Hepatocyte (in vitro differentiated cells): ENCODE data around the gene ATG10. TPM values are rescaled to one million over a fixed set of nuclear protein-coding genes. Genes with fewer than 3 reads are reported as not detected.

Source experiments
- DNase-seq: peaks from one replicate; pipeline ENCODE4 v3.0.0-alpha.2; 2016; ENCODE audit warnings: low spot score
- H2AFZ ChIP-seq: fragments of 200-600 bp; sonication (generic); 2 replicates; pipeline ENCODE4 v1.6.0; 2016; ENCODE audit warnings: antibody characterized with exemption, mild to moderate bottlenecking
- H3K27ac ChIP-seq: fragments of 200-600 bp; sonication (generic); 2 replicates; pipeline ENCODE4 v1.5.1; 2016; ENCODE audit warnings: mild to moderate bottlenecking
- H3K27me3 ChIP-seq: fragments of 200-600 bp; sonication (generic); 2 replicates; pipeline ENCODE4 v1.6.1; 2016
- H3K36me3 ChIP-seq: fragments of 200-600 bp; sonication (generic); replicated peaks from 2 replicates; pipeline ENCODE4 v1.5.1; 2016; ENCODE audit warnings: low read depth; ENCODE audit not compliant: insufficient read depth
- H3K4me1 ChIP-seq: fragments of 200-600 bp; sonication (generic); 2 replicates; pipeline ENCODE4 v1.5.1; 2016; ENCODE audit warnings: mild to moderate bottlenecking, moderate library complexity; ENCODE audit not compliant: insufficient read depth
- H3K4me2 ChIP-seq: fragments of 200-600 bp; sonication (generic); 2 replicates; pipeline ENCODE4 v1.6.0; 2016
- H3K4me3 ChIP-seq: fragments of 200-600 bp; sonication (generic); 2 replicates; pipeline ENCODE4 v1.5.1; 2016; ENCODE audit warnings: mild to moderate bottlenecking
- H3K79me2 ChIP-seq: fragments of 200-600 bp; sonication (generic); 2 replicates; pipeline ENCODE4 v1.6.0; 2017; ENCODE audit warnings: mild to moderate bottlenecking
- H3K9me2 ChIP-seq: fragments of 200-600 bp; sonication (generic); replicated peaks from 2 replicates; pipeline ENCODE4 v1.6.0; 2017; ENCODE audit warnings: mild to moderate bottlenecking; ENCODE audit not compliant: insufficient read depth
- H3K9me3 ChIP-seq: fragments of 200-600 bp; sonication (generic); 2 replicates; pipeline ENCODE4 v1.5.1; 2016; ENCODE audit warnings: low read depth, mild to moderate bottlenecking
- H4K20me1 ChIP-seq: fragments of 200-600 bp; sonication (generic); 2 replicates; pipeline ENCODE4 v1.6.0; 2016; ENCODE audit warnings: mild to moderate bottlenecking; ENCODE audit not compliant: insufficient read depth, poor library complexity, severe bottlenecking
- CTCF ChIP-seq: fragments of 200-600 bp; sonication (generic); IDR thresholded peaks from 2 replicates; pipeline ENCODE4 v1.5.1; 2016; ENCODE audit warnings: antibody characterized with exemption, mild to moderate bottlenecking; ENCODE audit not compliant: poor library complexity
- EZH2 ChIP-seq: fragments of 200-600 bp; sonication (generic); IDR thresholded peaks from 2 replicates; pipeline ENCODE4 v1.6.1; 2016; ENCODE audit warnings: antibody characterized with exemption, mild to moderate bottlenecking, borderline replicate concordance
- EZH2phosphoT487 ChIP-seq: fragments of 200-600 bp; sonication (generic); IDR thresholded peaks from one replicate; pipeline ENCODE4 v1.6.1; 2018; ENCODE audit warnings: antibody characterized with exemption, mild to moderate bottlenecking, low read depth, moderate library complexity; ENCODE audit not compliant: unreplicated experiment, severe bottlenecking
- WGBS: methylation state at CpG from one replicate; pipeline ENCODE4 v1.1.6; 2016; ENCODE audit warnings: low lambda C conversion rate; ENCODE audit errors: missing lambda C conversion rate; 5-methylcytosine and 5-hydroxymethylcytosine counted together
- polyA plus RNA-seq: library from polyadenylated mRNA; unstranded; fragments of >200 nt; fragmentation: Nextera tagmentation; extraction: Ambion mirVana; gene quantifications from 2 replicates; pipeline ENCODE4 v1.2.1, GENCODE V29; 2016
- total RNA-seq: library from RNA; depleted of rRNA; stranded (reverse); fragments of >200 nt; gene quantifications from 2 replicates; pipeline ENCODE4 v1.2.3, GENCODE V29; 2014

Gene ATG10
- 8.9 and 11.8 TPM in 2 replicates for total RNA-seq
- polyA plus RNA-seq, result 12.6 and 13.0 TPM in 2 replicates

GRCh38 chr5:81971712-81972491 lies at the start of gene ATG10:
ATG10 (plus strand) TSS chr5:81972023; CDS start chr5:81987571, 15,548 bp downstream.
- 0% methylated on average over 30 of the region's 77 CpGs for WGBS
- H3K4me2 ChIP-seq, result peak within 1 kb of the TSS; percentile 83
- peak; percentile 98 for DNase-seq
- peaks cover 8% of the 10 kb centered on the region for H3K4me1 ChIP-seq
- peaks cover 9% of the 10 kb centered on the region for H3K79me2 ChIP-seq
- H3K9me3 ChIP-seq, result no peaks in the 10 kb centered on the region
- TF ChIP-seq EZH2phosphoT487, result no peak
- TF ChIP-seq EZH2, result no peak
- TF ChIP-seq CTCF, result no peak
- H4K20me1 ChIP-seq, result no peaks in the 10 kb centered on the region
- peak within 1 kb of the TSS; percentile 54 for H3K4me3 ChIP-seq
- H2AFZ ChIP-seq, result peak within 1 kb of the TSS; percentile 75
- no peaks in the 10 kb centered on the region for H3K9me2 ChIP-seq
- H3K27ac ChIP-seq, result peak within 1 kb of the TSS; percentile 95
- H3K27me3 ChIP-seq, result no peaks in the 10 kb centered on the region
- H3K36me3 ChIP-seq, result no peaks in the 10 kb centered on the region

GRCh38 chr5:81922854-81923279 lies 49.0 kb upstream of the ATG10 start:
- Histone ChIP-seq H3K27ac (no peak overlapping the region), H3K9me2 (no peaks in the 10 kb centered on the region), H4K20me1 (no peaks in the 10 kb centered on the region), H3K79me2 (no peaks in the 10 kb centered on the region), H2AFZ (no peak overlapping the region), H3K9me3 (no peaks in the 10 kb centered on the region), H3K4me3 (no peak overlapping the region), H3K36me3 (no peaks in the 10 kb centered on the region), H3K27me3 (no peaks in the 10 kb centered on the region), H3K4me1 (no peaks in the 10 kb centered on the region), H3K4me2 (no peak overlapping the region)
- DNase-seq, result no peak
- WGBS, result 83% methylated on average over 4 of the region's 4 CpGs
- TF ChIP-seq CTCF (no peak), EZH2phosphoT487 (no peak), EZH2 (no peak)

- Histone ChIP-seq H3K27me3 (no peaks in the 10 kb centered on the region), H3K4me1 (no peaks in the 10 kb centered on the region), H3K36me3 (no peaks in the 10 kb centered on the region), H3K4me3 (no peak overlapping the region), H3K79me2 (no peaks in the 10 kb centered on the region), H3K9me3 (no peaks in the 10 kb centered on the region), H3K4me2 (no peak overlapping the region), H3K9me2 (no peaks in the 10 kb centered on the region), H3K27ac (no peak overlapping the region), H4K20me1 (no peaks in the 10 kb centered on the region), H2AFZ (no peak overlapping the region)
- WGBS, result 87% methylated on average over 4 of the region's 4 CpGs
- TF ChIP-seq CTCF (no peak), EZH2phosphoT487 (no peak)
- DNase-seq, result no peak
Observed at GRCh38 chr5:81924442-81924841, 47.4 kb upstream of the ATG10 start.
